H9 (cell line): Measurements from ENCODE around the gene NAPA. TPM values are rescaled to one million over a fixed set of nuclear protein-coding genes. Genes with fewer than 3 reads are reported as not detected.

Experiments used
- DNase-seq: peaks from one replicate; pipeline ENCODE4 v3.0.0-alpha.2; 2017
- H2AFZ ChIP-seq: one replicate; pipeline ENCODE4 v1.6.1; 2013; ENCODE audit warnings: mild to moderate bottlenecking, low read length, control low read depth, moderate library complexity
- H2AK5ac ChIP-seq: 2 replicates; pipeline ENCODE4 v1.6.1; 2013; ENCODE audit warnings: low read length, control low read depth, mixed read lengths; ENCODE audit not compliant: insufficient read length
- H2BK120ac ChIP-seq: one replicate; pipeline ENCODE4 v1.6.1; 2013; ENCODE audit warnings: low read depth, mild to moderate bottlenecking, low read length, control low read depth, inconsistent platforms; ENCODE audit not compliant: poor library complexity, severe bottlenecking
- H2BK12ac ChIP-seq: 2 replicates; pipeline ENCODE4 v1.6.1; 2013; ENCODE audit warnings: low read length, control low read depth, mixed read lengths, low read depth; ENCODE audit not compliant: insufficient read length
- H2BK15ac ChIP-seq: 2 replicates; pipeline ENCODE4 v1.6.1; 2013; ENCODE audit warnings: low read depth, low read length, control low read depth
- H2BK20ac ChIP-seq: one replicate; pipeline ENCODE4 v1.6.1; 2013; ENCODE audit warnings: low read depth, mild to moderate bottlenecking, low read length, control low read depth, inconsistent platforms; ENCODE audit not compliant: poor library complexity, severe bottlenecking
- H2BK5ac ChIP-seq: 2 replicates; pipeline ENCODE4 v1.6.1; 2013; ENCODE audit warnings: low read length, control low read depth, mixed read lengths; ENCODE audit not compliant: insufficient read length
- H3K14ac ChIP-seq: 2 replicates; pipeline ENCODE4 v1.6.1; 2013; ENCODE audit warnings: low read length, control low read depth; ENCODE audit not compliant: insufficient read depth
- H3K18ac ChIP-seq: 2 replicates; pipeline ENCODE4 v1.6.1; 2013; ENCODE audit warnings: low read depth, mild to moderate bottlenecking, mixed read lengths, low read length, control low read depth; ENCODE audit not compliant: insufficient read length
- H3K23ac ChIP-seq: 2 replicates; pipeline ENCODE4 v1.6.1; 2013; ENCODE audit warnings: low read length, control low read depth, mixed read lengths, low read depth; ENCODE audit not compliant: insufficient read length
- H3K23me2 ChIP-seq: 2 replicates; pipeline ENCODE4 v1.6.1; 2013; ENCODE audit warnings: low read depth, mild to moderate bottlenecking, mixed read lengths, low read length, control low read depth; ENCODE audit not compliant: insufficient read length, poor library complexity, severe bottlenecking
- H3K27ac ChIP-seq: 2 replicates; pipeline ENCODE4 v1.5.1; 2013; ENCODE audit warnings: low read length, control low read depth, mixed read lengths, low read depth; ENCODE audit not compliant: insufficient read length
- H3K27me3 ChIP-seq: 2 replicates; pipeline ENCODE4 v1.6.1; 2013; ENCODE audit warnings: low read length, control low read depth, inconsistent platforms; ENCODE audit not compliant: insufficient read depth
- H3K4ac ChIP-seq: 2 replicates; pipeline ENCODE4 v1.6.1; 2013; ENCODE audit warnings: low read depth, mild to moderate bottlenecking, control low read depth, inconsistent platforms, low read length, moderate library complexity
- H3K4me1 ChIP-seq: 2 replicates; pipeline ENCODE4 v1.6.1; 2013; ENCODE audit warnings: low read length, control low read depth, inconsistent platforms; ENCODE audit not compliant: insufficient read depth
- H3K4me2 ChIP-seq: 2 replicates; pipeline ENCODE4 v1.6.1; 2013; ENCODE audit warnings: low read length, control low read depth, mixed read lengths; ENCODE audit not compliant: insufficient read length, insufficient read depth
- H3K56ac ChIP-seq: 2 replicates; pipeline ENCODE4 v1.6.1; 2013; ENCODE audit warnings: low read depth, mild to moderate bottlenecking, mixed read lengths, low read length, control low read depth; ENCODE audit not compliant: insufficient read length
- H3K79me1 ChIP-seq: 2 replicates; pipeline ENCODE4 v1.6.1; 2013; ENCODE audit warnings: low read depth, mild to moderate bottlenecking, moderate library complexity, low read length, control low read depth, inconsistent platforms; ENCODE audit not compliant: insufficient read depth, poor library complexity, severe bottlenecking
- H3K79me2 ChIP-seq: 2 replicates; pipeline ENCODE4 v1.6.1; 2013; ENCODE audit warnings: low read length, control low read depth, inconsistent platforms; ENCODE audit not compliant: insufficient read depth
- H3K9ac ChIP-seq: 2 replicates; pipeline ENCODE4 v1.6.1; 2013; ENCODE audit warnings: low read length, control low read depth, mixed read lengths; ENCODE audit not compliant: insufficient read length; ENCODE audit errors: extremely low read depth
- H3K9me3 ChIP-seq: one replicate; pipeline ENCODE4 v1.6.1; 2013; ENCODE audit warnings: low read depth, low read length, inconsistent platforms; ENCODE audit not compliant: control insufficient read depth
- H3T11ph ChIP-seq: one replicate; pipeline ENCODE4 v1.6.1; 2013; ENCODE audit warnings: mild to moderate bottlenecking, low read length, control low read depth, inconsistent platforms
- H4K20me1 ChIP-seq: one replicate; pipeline ENCODE4 v1.6.1; 2013; ENCODE audit not compliant: control insufficient read depth, insufficient read length, insufficient read depth
- H4K5ac ChIP-seq: 2 replicates; pipeline ENCODE4 v1.6.1; 2013; ENCODE audit warnings: low read depth, mild to moderate bottlenecking, mixed read lengths, low read length, control low read depth; ENCODE audit not compliant: insufficient read length
- H4K8ac ChIP-seq: replicated peaks from 2 replicates; pipeline ENCODE4 v1.6.1; 2013; ENCODE audit warnings: low read length, control low read depth, mixed read lengths, low read depth; ENCODE audit not compliant: insufficient read length
- H4K91ac ChIP-seq: 2 replicates; pipeline ENCODE4 v1.6.1; 2013; ENCODE audit warnings: low read depth, mild to moderate bottlenecking, moderate library complexity, mixed read lengths, low read length, control low read depth; ENCODE audit not compliant: insufficient read length
- H3K27ac Mint-ChIP-seq, 3 experiments: 2 replicates in 2 of 3; 3 replicates in 1 of 3; pipeline ENCODE4 v1.8.0; 2020 to 2021; ENCODE audit warnings: mixed read lengths in 3 of 3, mild to moderate bottlenecking in 1 of 3, moderate library complexity in 1 of 3
- H3K27me3 Mint-ChIP-seq: 2 replicates; pipeline ENCODE4 v1.8.0; 2021; ENCODE audit warnings: low read depth, mild to moderate bottlenecking, moderate library complexity, mixed read lengths
- H3K36me3 Mint-ChIP-seq, 3 experiments: 2 replicates in 2 of 3; 3 replicates in 1 of 3; pipeline ENCODE4 v1.8.0; 2020 to 2021; ENCODE audit warnings: low read depth in 3 of 3, mixed read lengths in 3 of 3; ENCODE audit not compliant: insufficient read depth in 1 of 3
- H3K4me1 Mint-ChIP-seq, 2 experiments: 2 replicates each; pipeline ENCODE4 v1.8.0; 2020; ENCODE audit warnings: mixed read lengths in 2 of 2
- H3K4me3 Mint-ChIP-seq, 2 experiments: 2 replicates in 1 of 2; 3 replicates in 1 of 2; pipeline ENCODE4 v1.8.0; 2020 to 2021; ENCODE audit warnings: mild to moderate bottlenecking in 2 of 2, mixed read lengths in 2 of 2, moderate library complexity in 1 of 2
- H3K9me3 Mint-ChIP-seq, 2 experiments: 2 replicates in 1 of 2; 3 replicates in 1 of 2; pipeline ENCODE4 v1.8.0; 2020; ENCODE audit warnings: mild to moderate bottlenecking in 2 of 2, mixed read lengths in 2 of 2, moderate library complexity in 1 of 2
- WGBS: extraction: QIAGEN DNeasy Blood & Tissue Kit; methylation state at CpG from one replicate; pipeline ENCODE4 v1.1.7; 2013; ENCODE audit warnings: missing lambda C conversion rate, low lambda C conversion rate, mixed read lengths; ENCODE audit not compliant: insufficient read length; ENCODE audit errors: extremely low coverage; 5-methylcytosine and 5-hydroxymethylcytosine counted together
- total RNA-seq: library from RNA; stranded (reverse); gene quantifications from 2 replicates; pipeline ENCODE4 v1.2.1, GENCODE V29; 2021
- TF ChIP-seq, protein P1 (sequence below): fragments of 200-600 bp; sonication (generic); conservative IDR thresholded peaks from 3 replicates; pipeline ENCODE4 v1.8.0; 2021; ENCODE audit warnings: antibody characterized with exemption, mild to moderate bottlenecking

The NAPA gene
- total RNA-seq, 1 experiment from 2014 or later = 62.8 TPM

DNA sequence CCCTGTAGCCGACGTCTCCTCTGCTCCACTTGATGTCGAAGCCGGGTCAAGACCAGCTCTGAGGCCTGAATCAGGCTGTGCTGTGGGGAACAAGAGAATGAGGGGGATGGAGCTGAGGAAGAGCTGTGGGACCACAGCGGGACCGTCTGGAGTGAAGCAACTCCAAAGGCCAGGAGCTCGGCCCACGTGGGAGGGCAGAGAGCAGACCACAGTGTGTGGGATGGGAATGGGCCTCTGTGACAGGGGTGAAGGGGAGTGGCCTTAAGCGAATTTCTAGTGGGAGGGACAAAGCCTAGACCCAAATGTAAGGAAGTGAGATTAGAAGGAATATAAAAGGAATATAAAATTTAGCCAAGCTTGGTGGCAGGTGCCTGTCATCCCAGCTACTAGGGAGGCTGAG is 39.4 kb downstream of the NAPA start:
- no peaks in the 10 kb centered on the region for H3K27me3 ChIP-seq
- H3K79me2 ChIP-seq = no peaks in the 10 kb centered on the region
- TF ChIP-seq, protein P1, sequence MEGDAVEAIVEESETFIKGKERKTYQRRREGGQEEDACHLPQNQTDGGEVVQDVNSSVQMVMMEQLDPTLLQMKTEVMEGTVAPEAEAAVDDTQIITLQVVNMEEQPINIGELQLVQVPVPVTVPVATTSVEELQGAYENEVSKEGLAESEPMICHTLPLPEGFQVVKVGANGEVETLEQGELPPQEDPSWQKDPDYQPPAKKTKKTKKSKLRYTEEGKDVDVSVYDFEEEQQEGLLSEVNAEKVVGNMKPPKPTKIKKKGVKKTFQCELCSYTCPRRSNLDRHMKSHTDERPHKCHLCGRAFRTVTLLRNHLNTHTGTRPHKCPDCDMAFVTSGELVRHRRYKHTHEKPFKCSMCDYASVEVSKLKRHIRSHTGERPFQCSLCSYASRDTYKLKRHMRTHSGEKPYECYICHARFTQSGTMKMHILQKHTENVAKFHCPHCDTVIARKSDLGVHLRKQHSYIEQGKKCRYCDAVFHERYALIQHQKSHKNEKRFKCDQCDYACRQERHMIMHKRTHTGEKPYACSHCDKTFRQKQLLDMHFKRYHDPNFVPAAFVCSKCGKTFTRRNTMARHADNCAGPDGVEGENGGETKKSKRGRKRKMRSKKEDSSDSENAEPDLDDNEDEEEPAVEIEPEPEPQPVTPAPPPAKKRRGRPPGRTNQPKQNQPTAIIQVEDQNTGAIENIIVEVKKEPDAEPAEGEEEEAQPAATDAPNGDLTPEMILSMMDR = no peak
- no CpG with 5 or more reads among the region's 9 CpGs for WGBS
- H4K91ac ChIP-seq = no peak overlapping the region
- no peaks in the 10 kb centered on the region for H3K79me1 ChIP-seq
- no peak overlapping the region for H3K23ac ChIP-seq
- H4K5ac ChIP-seq = no peak overlapping the region
- no peaks in the 10 kb centered on the region for H3K9me3 ChIP-seq
- H2BK5ac ChIP-seq = no peak overlapping the region
- H3K4me2 ChIP-seq = no peak overlapping the region
- no peak overlapping the region for H3K9ac ChIP-seq
- no peak overlapping the region for H2BK20ac ChIP-seq
- Mint-ChIP-seq H3K27ac (no peak overlapping the region), H3K4me1 (peaks cover 9 to 20% of the 10 kb centered on the region in 2 experiments), H3K9me3 (peaks cover 0 to 2% of the 10 kb centered on the region in 2 experiments; a peak in 3 of 5 replicates), H3K36me3 (peaks cover 0 to 9% (median 4%) of the 10 kb centered on the region in 3 experiments; a peak in 5 of 7 replicates), H3K27me3 (peaks cover 8% of the 10 kb centered on the region), H3K4me3 (no peak overlapping the region)
- no peak overlapping the region for H2BK120ac ChIP-seq
- no peak overlapping the region for H3K27ac ChIP-seq
- no peak overlapping the region for H3K14ac ChIP-seq
- H3K4me1 ChIP-seq = no peaks in the 10 kb centered on the region
- H3K18ac ChIP-seq = no peak overlapping the region
- no peak overlapping the region for H3K4ac ChIP-seq
- peaks cover 9% of the 10 kb centered on the region for H3K23me2 ChIP-seq
- H2BK15ac ChIP-seq = no peak overlapping the region
- H3K56ac ChIP-seq = no peak overlapping the region
- H4K8ac ChIP-seq = no peak overlapping the region
- H2BK12ac ChIP-seq = no peak overlapping the region
- no peak overlapping the region for H3T11ph ChIP-seq
- H2AK5ac ChIP-seq = no peak overlapping the region
- H2AFZ ChIP-seq = no peak overlapping the region
- no peak for DNase-seq
- no peaks in the 10 kb centered on the region for H4K20me1 ChIP-seq
